HepG2 (cell line): Measurements from ENCODE around the gene GATA5. TPM values are rescaled to one million over a fixed set of nuclear protein-coding genes. Genes with fewer than 3 reads are reported as not detected.

Source experiments
- ATAC-seq: fragments of 200-7000 bp; cut with Tn5 transposase; 3 replicates; pipeline ENCODE4 v1.9.1; 2020; ENCODE audit warnings: mild to moderate bottlenecking, moderate library complexity
- BruUV-seq: library from RNA; stranded (reverse); fragments of 400-500 nt; replicated peaks from 2 replicates; lab custom pipeline; 2021; lab: Mats Ljungman, UMichigan
- CTCF ChIA-PET: fragments of 300-600 bp; formaldehyde crosslinking; extraction: SDS; loops from one replicate; lab custom pipeline; 2021; ENCODE audit warnings: low total read pairs, inconsistent platforms, low intra/inter-chr PET ratio; lab: Yijun Ruan, JAX
- POLR2A ChIA-PET: fragments of 350-600 bp; sonication (Branson Sonifier 250); formaldehyde crosslinking; loops from one replicate; lab custom pipeline; 2020; ENCODE audit warnings: antibody characterized with exemption, inconsistent platforms; lab: Yijun Ruan, JAX
- DNase-seq: peaks from one replicate; pipeline ENCODE4 v3.0.0-alpha.2; 2015; ENCODE audit warnings: low spot score
- FAIRE-seq: peaks from 3 replicates; lab custom pipeline; 2011; peaks lifted over from hg19 to GRCh38; lab: Jason Lieb, UNC
- H2AFZ ChIP-seq: one replicate; pipeline ENCODE4 v1.6.1; 2011; ENCODE audit warnings: low read length, inconsistent platforms
- H3K27ac ChIP-seq: fragments of 300-600 bp; 3 replicates; pipeline ENCODE4 v1.8.0; 2011; ENCODE audit warnings: mixed run types, mild to moderate bottlenecking, mixed read lengths, low read length, inconsistent platforms; ENCODE audit not compliant: insufficient read depth; ENCODE audit errors: extremely low read length
- H3K27me3 ChIP-seq, 2 experiments: fragments of 200-600 bp in 1 of 2; 2 replicates in 1 of 2; 3 replicates in 1 of 2; pipeline versions ENCODE4 v1.6.0 to v1.8.0; 2011; ENCODE audit warnings: low read length in 2 of 2, mild to moderate bottlenecking in 2 of 2, moderate library complexity in 2 of 2, inconsistent platforms in 1 of 2; ENCODE audit not compliant: insufficient read depth in 2 of 2, control insufficient read depth in 1 of 2
- H3K36me3 ChIP-seq, 2 experiments: fragments of 200-600 bp in 1 of 2; replicated peaks in 1 of 2; 2 replicates in 1 of 2; 3 replicates in 1 of 2; pipeline versions ENCODE4 v1.5.1 to v1.8.0; 2011; ENCODE audit warnings: low read length in 2 of 2, inconsistent platforms in 1 of 2; ENCODE audit not compliant: insufficient read depth in 2 of 2, control insufficient read depth in 1 of 2
- H3K4me1 ChIP-seq: 2 replicates; pipeline ENCODE4 v1.5.1; 2012; ENCODE audit warnings: low read length, inconsistent platforms; ENCODE audit not compliant: insufficient read depth
- H3K4me2 ChIP-seq: 2 replicates; pipeline ENCODE4 v1.6.0; 2011; ENCODE audit warnings: low read depth, low read length, inconsistent platforms
- H3K4me3 ChIP-seq, 3 experiments: fragments of 200-600 bp in 1 of 3; sonication (generic), shearing (Covaris generic) in 1 of 3; replicated peaks in 1 of 3; 2 replicates each; pipeline ENCODE4 v1.5.1; 2011 to 2016; ENCODE audit warnings: low read length in 3 of 3, inconsistent platforms in 2 of 3, low read depth in 2 of 3, mild to moderate bottlenecking in 2 of 3, control low read depth in 1 of 3, mixed read lengths in 1 of 3; ENCODE audit not compliant: insufficient read depth in 1 of 3
- H3K79me2 ChIP-seq: one replicate; pipeline ENCODE4 v1.6.1; 2011; ENCODE audit warnings: low read length, inconsistent platforms; ENCODE audit not compliant: insufficient read depth
- H3K9ac ChIP-seq: 2 replicates; pipeline ENCODE4 v1.6.0; 2011; ENCODE audit warnings: mild to moderate bottlenecking, low read depth, low read length, inconsistent platforms; ENCODE audit not compliant: insufficient read depth
- H3K9me3 ChIP-seq: 2 replicates; pipeline ENCODE4 v1.5.1; 2012; ENCODE audit warnings: mild to moderate bottlenecking, low read length
- H4K20me1 ChIP-seq: 2 replicates; pipeline ENCODE4 v1.6.0; 2011; ENCODE audit warnings: inconsistent platforms, mild to moderate bottlenecking, low read length, moderate library complexity; ENCODE audit not compliant: insufficient read depth
- DR1 ChIP-seq: sonication (generic); formaldehyde crosslinking; IDR thresholded peaks from 2 replicates; pipeline ENCODE4 v1.8.0; 2021; ENCODE audit warnings: mild to moderate bottlenecking, missing genetic modification reagents, inconsistent platforms
- GATAD1 ChIP-seq: IDR thresholded peaks from 2 replicates; pipeline ENCODE4 v1.6.1; 2016; ENCODE audit warnings: missing genetic modification reagents, missing compliant biosample characterization
- HES4 ChIP-seq: sonication (generic); formaldehyde crosslinking; IDR thresholded peaks from 2 replicates; pipeline ENCODE4 v1.9.0; 2021; ENCODE audit warnings: mild to moderate bottlenecking, missing genetic modification reagents, borderline replicate concordance
- KLF12 ChIP-seq: sonication (generic); formaldehyde crosslinking; IDR thresholded peaks from 2 replicates; pipeline ENCODE4 v1.4.0; 2020; ENCODE audit warnings: missing genetic modification reagents, borderline replicate concordance
- KLF9 ChIP-seq: IDR thresholded peaks from 2 replicates; pipeline ENCODE4 v1.6.1; 2016; ENCODE audit warnings: low read depth
- MXD4 ChIP-seq: IDR thresholded peaks from 2 replicates; pipeline ENCODE4 v1.6.1; 2016; ENCODE audit warnings: mild to moderate bottlenecking, missing biosample characterization, missing genetic modification reagents
- NCOA5 ChIP-seq: sonication (generic); formaldehyde crosslinking; IDR thresholded peaks from 2 replicates; pipeline ENCODE4 v1.4.0; 2020; ENCODE audit warnings: missing genetic modification reagents
- NFIB ChIP-seq: sonication (generic); formaldehyde crosslinking; IDR thresholded peaks from 2 replicates; pipeline ENCODE4 v1.9.0; 2021; ENCODE audit warnings: missing genetic modification reagents, mild to moderate bottlenecking, borderline replicate concordance
- RARG ChIP-seq: sonication (generic); formaldehyde crosslinking; IDR thresholded peaks from 2 replicates; pipeline ENCODE4 v1.4.0; 2020; ENCODE audit warnings: low read depth, mild to moderate bottlenecking, missing genetic modification reagents
- RBM39 ChIP-seq: fragments of 200-400 bp; formaldehyde crosslinking; IDR thresholded peaks from one replicate; pipeline ENCODE4 v1.6.1; 2018; ENCODE audit warnings: antibody characterized with exemption, mild to moderate bottlenecking, low read depth, low read length; ENCODE audit not compliant: poor library complexity, severe bottlenecking
- U2AF1 ChIP-seq: fragments of 200-400 bp; formaldehyde crosslinking; optimal IDR thresholded peaks from 2 replicates; pipeline ENCODE3; 2017; ENCODE audit warnings: mild to moderate bottlenecking, low read depth, low read length
- ZNF121 ChIP-seq: sonication (generic); formaldehyde crosslinking; IDR thresholded peaks from 2 replicates; pipeline ENCODE4 v1.5.0; 2020; ENCODE audit warnings: mild to moderate bottlenecking, missing genetic modification reagents
- ZNF232 ChIP-seq: sonication (generic); formaldehyde crosslinking; IDR thresholded peaks from 2 replicates; pipeline ENCODE4 v1.4.0; 2020; ENCODE audit warnings: missing genetic modification reagents, borderline replicate concordance
- ZNF558 ChIP-seq: sonication (generic); formaldehyde crosslinking; IDR thresholded peaks from 2 replicates; pipeline ENCODE4 v1.9.0; 2022; ENCODE audit warnings: mild to moderate bottlenecking, missing genetic modification reagents, borderline replicate concordance
- ZNF672 ChIP-seq: sonication (generic); formaldehyde crosslinking; IDR thresholded peaks from 2 replicates; pipeline ENCODE4 v1.8.1; 2022; ENCODE audit warnings: missing genetic modification reagents
- WGBS: methylation state at CpG from one replicate; pipeline ENCODE4 v1.1.6; 2017; ENCODE audit warnings: low lambda C conversion rate; 5-methylcytosine and 5-hydroxymethylcytosine counted together
- in situ Hi-C: cut with HindIII; loops from 2 replicates; pipeline ENCODE4 v1.10.0; 2017; ENCODE audit warnings: low pct_unique_long_range_greater_than_20kb; ENCODE audit not compliant: extremely low pct_ligation_motif_present
- intact Hi-C: fragments of 100-400 bp; cut with micrococcal nuclease; formaldehyde crosslinking; loops from one replicate; pipeline ENCODE4 v1.10.0; 2022; ENCODE audit not compliant: unreplicated experiment
- polyA plus RNA-seq, 8 experiments: library from polyadenylated mRNA; depleted of rRNA in 3 of 8; stranded (reverse) in 7 of 8; unstranded in 1 of 8; fragments of >200 nt; fragmentation: Illumina TruSeq in 4 of 8; extraction: Trizol in 4 of 8; gene quantifications; 2 replicates each; pipeline versions ENCODE4 v1.2.1 to v1.2.3, GENCODE V29; 2011 to 2016; ENCODE audit warnings: low read depth in 4 of 8, missing spikeins in 1 of 8, mixed read lengths in 1 of 8; ENCODE audit not compliant: insufficient read depth in 1 of 8
- total RNA-seq, 5 experiments: library from RNA; depleted of rRNA; stranded (reverse); fragments of >200 nt; fragmentation: Illumina TruSeq; extraction: Trizol; gene quantifications; 2 replicates each; pipeline ENCODE4 v1.2.3, GENCODE V29; 2016; ENCODE audit warnings: low read depth in 1 of 5
- TF ChIP-seq, protein P1 (sequence below): sonication (generic); formaldehyde crosslinking; IDR thresholded peaks from 2 replicates; pipeline ENCODE4 v1.4.0; 2020; ENCODE audit warnings: mild to moderate bottlenecking, missing genetic modification reagents
- TF ChIP-seq, protein P2 (sequence below): sonication (generic); formaldehyde crosslinking; IDR thresholded peaks from 2 replicates; pipeline ENCODE4 v1.4.0; 2020; ENCODE audit warnings: mild to moderate bottlenecking, missing genetic modification reagents, borderline replicate concordance
- TF ChIP-seq, protein P3 (sequence below): IDR thresholded peaks from 2 replicates; pipeline ENCODE4 v1.6.1; 2016; ENCODE audit warnings: missing compliant biosample characterization, missing genetic modification reagents, borderline replicate concordance

The GATA5 gene
- total and polyA plus RNA-seq, 2 of the 13 experiments (the other 11 are each of a cell fraction or from before 2014, with no cell fraction given) = 0.12 to 0.20 TPM

DNA sequence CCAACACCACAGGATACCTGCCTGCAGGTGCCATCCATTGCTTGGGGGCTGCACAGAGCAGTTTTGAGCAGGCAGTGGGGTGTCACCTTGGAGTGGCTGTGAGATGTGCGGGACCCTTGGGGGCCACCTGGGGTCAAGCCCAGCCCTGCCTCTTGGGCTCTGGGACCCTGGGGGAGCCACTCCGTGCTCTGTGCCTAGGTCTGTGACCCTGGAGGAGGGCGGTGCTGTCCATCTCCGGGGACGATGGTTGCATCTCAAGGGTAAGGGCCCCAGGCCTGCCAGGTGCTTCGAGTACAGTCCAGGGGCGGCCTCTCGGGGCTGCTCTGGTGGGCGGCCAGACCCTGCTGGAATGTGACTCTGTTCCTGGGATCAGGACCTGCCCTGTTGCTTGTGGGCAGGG, 8.7 kb upstream of the GATA5 start (continued):
- TF ChIP-seq ZNF558 = 0 out of 2 replicates have a peak, but pooled peaks have one; percentile 13
- TF ChIP-seq ZNF232 (CRISPR knock-in tag) = no peak
- no peak for TF ChIP-seq MXD4 (CRISPR knock-in tag)
- no peak for TF ChIP-seq KLF9 (CRISPR knock-in tag)
- TF ChIP-seq DR1 = peak; percentile 3; the same call in 1 of the 2 replicates
- TF ChIP-seq ZNF121 (CRISPR knock-in tag) = no peak
- TF ChIP-seq, protein P1, sequence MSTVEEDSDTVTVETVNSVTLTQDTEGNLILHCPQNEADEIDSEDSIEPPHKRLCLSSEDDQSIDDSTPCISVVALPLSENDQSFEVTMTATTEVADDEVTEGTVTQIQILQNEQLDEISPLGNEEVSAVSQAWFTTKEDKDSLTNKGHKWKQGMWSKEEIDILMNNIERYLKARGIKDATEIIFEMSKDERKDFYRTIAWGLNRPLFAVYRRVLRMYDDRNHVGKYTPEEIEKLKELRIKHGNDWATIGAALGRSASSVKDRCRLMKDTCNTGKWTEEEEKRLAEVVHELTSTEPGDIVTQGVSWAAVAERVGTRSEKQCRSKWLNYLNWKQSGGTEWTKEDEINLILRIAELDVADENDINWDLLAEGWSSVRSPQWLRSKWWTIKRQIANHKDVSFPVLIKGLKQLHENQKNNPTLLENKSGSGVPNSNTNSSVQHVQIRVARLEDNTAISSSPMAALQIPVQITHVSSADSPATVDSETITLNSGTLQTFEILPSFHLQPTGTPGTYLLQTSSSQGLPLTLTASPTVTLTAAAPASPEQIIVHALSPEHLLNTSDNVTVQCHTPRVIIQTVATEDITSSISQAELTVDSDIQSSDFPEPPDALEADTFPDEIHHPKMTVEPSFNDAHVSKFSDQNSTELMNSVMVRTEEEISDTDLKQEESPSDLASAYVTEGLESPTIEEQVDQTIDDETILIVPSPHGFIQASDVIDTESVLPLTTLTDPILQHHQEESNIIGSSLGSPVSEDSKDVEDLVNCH (CRISPR knock-in tag) = no peak
- TF ChIP-seq RARG (CRISPR knock-in tag) = no peak
- TF ChIP-seq ZNF672 (CRISPR knock-in tag) = no peak
- TF ChIP-seq, all 625 proteins: peak for 5

DNA sequence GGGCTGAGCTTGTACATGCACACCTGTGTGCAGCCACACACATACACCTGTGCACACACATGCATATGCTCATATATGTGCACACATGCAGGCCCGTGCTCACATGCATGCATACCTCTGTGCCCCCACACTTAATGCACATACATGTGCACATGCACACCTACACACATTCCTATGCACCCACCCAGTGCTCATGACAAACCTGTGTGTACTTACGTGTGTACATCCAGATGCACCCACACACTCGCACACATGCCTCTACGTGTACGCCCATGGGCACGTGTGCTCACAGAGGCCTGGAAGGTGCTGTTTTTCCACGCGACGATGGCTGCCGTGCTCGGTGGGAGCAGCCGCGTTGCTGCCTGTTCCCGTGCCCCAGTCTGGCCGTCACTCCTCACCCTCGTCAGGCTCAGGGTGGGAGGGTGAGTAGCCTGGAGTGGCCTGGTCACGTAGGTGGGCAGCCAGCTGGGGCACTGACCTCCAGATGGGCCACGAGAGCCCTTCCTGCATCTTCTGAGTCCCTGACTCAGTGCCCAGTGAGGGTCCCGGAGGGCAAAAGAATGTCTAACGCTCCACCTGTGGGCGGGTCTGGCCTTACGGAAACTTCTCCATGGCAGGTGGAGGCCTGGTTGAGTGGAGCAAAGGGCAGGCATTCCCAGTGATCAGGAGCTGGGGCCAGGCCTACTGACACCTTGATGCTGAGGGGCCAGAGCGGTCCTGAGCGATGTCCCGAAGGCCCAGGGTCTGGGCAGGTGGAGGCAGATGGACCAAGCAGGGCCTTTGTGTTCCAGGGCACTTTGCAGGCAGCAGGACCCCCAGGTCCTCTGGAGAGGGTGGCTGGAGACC, 8.0 kb upstream of the GATA5 start:
- in situ Hi-C loops = no loop called here
- no TSS peak for BruUV-seq
- FAIRE-seq (no peak), ATAC-seq (no peak), DNase-seq (no peak)
- Histone ChIP-seq H3K79me2 (no peaks in the 10 kb centered on the region), H3K9me3 (no peaks in the 10 kb centered on the region), H3K4me3 (no peak overlapping the region), H3K9ac (no peak overlapping the region), H3K36me3 (no peaks in the 10 kb centered on the region), H4K20me1 (peaks cover 4% of the 10 kb centered on the region; the same call in 1 of the 2 replicates), H3K4me2 (no peak overlapping the region), H3K27ac (no peak overlapping the region), H2AFZ (no peak overlapping the region), H3K4me1 (peaks cover 44% of the 10 kb centered on the region), H3K27me3 (peaks cover 47 to 95% of the 10 kb centered on the region in 2 experiments)
- intact Hi-C loops = no loop called here
- CTCF ChIA-PET = no interaction called here
- POLR2A ChIA-PET = no interaction called here
- WGBS = 41% methylated on average over 23 of the region's 25 CpGs
- TF ChIP-seq NCOA5 (CRISPR knock-in tag) = no peak
- no peak for TF ChIP-seq KLF12 (CRISPR knock-in tag)
- TF ChIP-seq NFIB (CRISPR knock-in tag) = 0 out of 2 replicates have a peak, but pooled peaks have one; percentile 49
- TF ChIP-seq, protein P2, sequence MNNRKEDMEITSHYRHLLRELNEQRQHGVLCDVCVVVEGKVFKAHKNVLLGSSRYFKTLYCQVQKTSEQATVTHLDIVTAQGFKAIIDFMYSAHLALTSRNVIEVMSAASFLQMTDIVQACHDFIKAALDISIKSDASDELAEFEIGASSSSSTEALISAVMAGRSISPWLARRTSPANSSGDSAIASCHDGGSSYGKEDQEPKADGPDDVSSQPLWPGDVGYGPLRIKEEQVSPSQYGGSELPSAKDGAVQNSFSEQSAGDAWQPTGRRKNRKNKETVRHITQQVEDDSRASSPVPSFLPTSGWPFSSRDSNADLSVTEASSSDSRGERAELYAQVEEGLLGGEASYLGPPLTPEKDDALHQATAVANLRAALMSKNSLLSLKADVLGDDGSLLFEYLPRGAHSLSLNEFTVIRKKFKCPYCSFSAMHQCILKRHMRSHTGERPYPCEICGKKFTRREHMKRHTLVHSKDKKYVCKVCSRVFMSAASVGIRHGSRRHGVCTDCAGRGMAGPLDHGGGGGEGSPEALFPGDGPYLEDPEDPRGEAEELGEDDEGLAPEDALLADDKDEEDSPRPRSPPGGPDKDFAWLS (CRISPR knock-in tag) = no peak
- TF ChIP-seq, protein P3, sequence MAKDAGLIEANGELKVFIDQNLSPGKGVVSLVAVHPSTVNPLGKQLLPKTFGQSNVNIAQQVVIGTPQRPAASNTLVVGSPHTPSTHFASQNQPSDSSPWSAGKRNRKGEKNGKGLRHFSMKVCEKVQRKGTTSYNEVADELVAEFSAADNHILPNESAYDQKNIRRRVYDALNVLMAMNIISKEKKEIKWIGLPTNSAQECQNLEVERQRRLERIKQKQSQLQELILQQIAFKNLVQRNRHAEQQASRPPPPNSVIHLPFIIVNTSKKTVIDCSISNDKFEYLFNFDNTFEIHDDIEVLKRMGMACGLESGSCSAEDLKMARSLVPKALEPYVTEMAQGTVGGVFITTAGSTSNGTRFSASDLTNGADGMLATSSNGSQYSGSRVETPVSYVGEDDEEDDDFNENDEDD = no peak
- TF ChIP-seq RBM39 = no peak
- no peak for TF ChIP-seq U2AF1
- peak; percentile 8; the same call in 1 of the 2 replicates for TF ChIP-seq DR1
- TF ChIP-seq GATAD1 (CRISPR knock-in tag) = no peak
- 0 out of 2 replicates have a peak, but pooled peaks have one; percentile 33 for TF ChIP-seq HES4 (CRISPR knock-in tag)
